NCI-H1105 treated with DMSO at 0.1 percent for 48 hours (cell line): Measurements from ENCODE around the gene FREM1.
A peak's percentile ranks its signal among the peaks of the same experiment; 100 is the strongest.

Experiments used
- DNase-seq: peaks from one replicate; lab custom pipeline; 2025; lab: John Stamatoyannopoulos, UW

Gene FREM1

GRCh38 chr9:14881006-14881405, 29.2 kb downstream of the FREM1 start:
- DNase-seq = no peak

GRCh38 chr9:14870090-14870489, 40.1 kb downstream of the FREM1 start:
- no peak for DNase-seq

- DNase-seq = no peak
These were observed 40.6 kb downstream of the FREM1 start for GRCh38 chr9:14869671-14870070.

- no peak for DNase-seq
These were observed 41.2 kb downstream of the FREM1 start for GRCh38 chr9:14868772-14869583.

GRCh38 chr9:14868418-14868771, 41.8 kb downstream of the FREM1 start:
- no peak for DNase-seq

- DNase-seq = no peak
These were observed 44.0 kb downstream of the FREM1 start for GRCh38 chr9:14866200-14866749.

- no peak for DNase-seq
These were observed 45.9 kb downstream of the FREM1 start for GRCh38 chr9:14864309-14864708.

- no peak for DNase-seq
These were observed 46.8 kb downstream of the FREM1 start for GRCh38 chr9:14863402-14863801.

GRCh38 chr9:14857449-14858305, 52.6 kb downstream of the FREM1 start:
- DNase-seq = no peak

- no peak for DNase-seq
These were observed 60.4 kb downstream of the FREM1 start for GRCh38 chr9:14849851-14850250.

- DNase-seq = no peak
These were observed 60.9 kb downstream of the FREM1 start for GRCh38 chr9:14849296-14849695.

GRCh38 chr9:14846871-14847311, 63.3 kb downstream of the FREM1 start:
- DNase-seq = peak; percentile 37

GRCh38 chr9:14843163-14843562, 67.1 kb downstream of the FREM1 start:
- no peak for DNase-seq

- DNase-seq = no peak
These were observed 68.0 kb downstream of the FREM1 start for GRCh38 chr9:14842269-14842668.

- DNase-seq = no peak
These were observed 71.5 kb downstream of the FREM1 start for GRCh38 chr9:14838701-14839100.

- DNase-seq = no peak
These were observed 73.3 kb downstream of the FREM1 start for GRCh38 chr9:14836885-14837284.

GRCh38 chr9:14831661-14832060, 78.6 kb downstream of the FREM1 start:
- DNase-seq = no peak

GRCh38 chr9:14831074-14831473, 79.2 kb downstream of the FREM1 start:
- no peak for DNase-seq

- no peak for DNase-seq
These were observed 80.2 kb downstream of the FREM1 start for GRCh38 chr9:14830057-14830456.

- DNase-seq = no peak
These were observed 81.0 kb downstream of the FREM1 start for GRCh38 chr9:14829204-14829603.

- DNase-seq = no peak
These were observed 82.4 kb downstream of the FREM1 start for GRCh38 chr9:14827805-14828204.

- DNase-seq = no peak
These were observed 85.7 kb downstream of the FREM1 start for GRCh38 chr9:14824481-14824880.

- DNase-seq = no peak
These were observed 86.4 kb downstream of the FREM1 start for GRCh38 chr9:14823800-14824199.
